GM10266 (cell line): ENCODE measurements around the gene CTSW.

ENCODE experiments used
- DNase-seq: peaks from one replicate; pipeline ENCODE4 v3.0.0; 2012; ENCODE audit errors: extremely low spot score
- TF ChIP-seq, protein P1 (sequence below): IDR thresholded peaks from 2 replicates; pipeline ENCODE4 v1.5.1; 2012; ENCODE audit warnings: mild to moderate bottlenecking, low read depth; ENCODE audit not compliant: control insufficient read depth, insufficient read depth; ENCODE audit errors: missing control alignments

The CTSW gene

DNA sequence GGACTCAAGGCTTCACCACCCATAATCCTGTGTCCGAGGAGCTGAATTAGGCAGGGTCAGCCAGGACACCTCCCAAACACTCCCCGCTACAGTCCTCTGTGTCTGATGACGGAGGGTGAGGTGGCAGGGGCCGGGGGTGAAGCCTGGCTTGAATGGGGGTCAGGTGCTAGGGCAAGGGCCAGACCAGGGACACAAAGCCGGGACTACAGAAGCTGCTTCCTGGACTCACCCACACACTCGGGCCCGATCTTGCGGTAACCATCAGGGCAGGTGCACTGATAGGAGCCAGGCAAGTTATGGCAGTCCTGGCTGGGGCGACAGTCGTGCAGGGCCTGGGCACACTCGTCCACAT is 9.4 kb upstream of the CTSW start:
- TF ChIP-seq, protein P1, sequence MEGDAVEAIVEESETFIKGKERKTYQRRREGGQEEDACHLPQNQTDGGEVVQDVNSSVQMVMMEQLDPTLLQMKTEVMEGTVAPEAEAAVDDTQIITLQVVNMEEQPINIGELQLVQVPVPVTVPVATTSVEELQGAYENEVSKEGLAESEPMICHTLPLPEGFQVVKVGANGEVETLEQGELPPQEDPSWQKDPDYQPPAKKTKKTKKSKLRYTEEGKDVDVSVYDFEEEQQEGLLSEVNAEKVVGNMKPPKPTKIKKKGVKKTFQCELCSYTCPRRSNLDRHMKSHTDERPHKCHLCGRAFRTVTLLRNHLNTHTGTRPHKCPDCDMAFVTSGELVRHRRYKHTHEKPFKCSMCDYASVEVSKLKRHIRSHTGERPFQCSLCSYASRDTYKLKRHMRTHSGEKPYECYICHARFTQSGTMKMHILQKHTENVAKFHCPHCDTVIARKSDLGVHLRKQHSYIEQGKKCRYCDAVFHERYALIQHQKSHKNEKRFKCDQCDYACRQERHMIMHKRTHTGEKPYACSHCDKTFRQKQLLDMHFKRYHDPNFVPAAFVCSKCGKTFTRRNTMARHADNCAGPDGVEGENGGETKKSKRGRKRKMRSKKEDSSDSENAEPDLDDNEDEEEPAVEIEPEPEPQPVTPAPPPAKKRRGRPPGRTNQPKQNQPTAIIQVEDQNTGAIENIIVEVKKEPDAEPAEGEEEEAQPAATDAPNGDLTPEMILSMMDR = no peak
- DNase-seq = no peak

DNA sequence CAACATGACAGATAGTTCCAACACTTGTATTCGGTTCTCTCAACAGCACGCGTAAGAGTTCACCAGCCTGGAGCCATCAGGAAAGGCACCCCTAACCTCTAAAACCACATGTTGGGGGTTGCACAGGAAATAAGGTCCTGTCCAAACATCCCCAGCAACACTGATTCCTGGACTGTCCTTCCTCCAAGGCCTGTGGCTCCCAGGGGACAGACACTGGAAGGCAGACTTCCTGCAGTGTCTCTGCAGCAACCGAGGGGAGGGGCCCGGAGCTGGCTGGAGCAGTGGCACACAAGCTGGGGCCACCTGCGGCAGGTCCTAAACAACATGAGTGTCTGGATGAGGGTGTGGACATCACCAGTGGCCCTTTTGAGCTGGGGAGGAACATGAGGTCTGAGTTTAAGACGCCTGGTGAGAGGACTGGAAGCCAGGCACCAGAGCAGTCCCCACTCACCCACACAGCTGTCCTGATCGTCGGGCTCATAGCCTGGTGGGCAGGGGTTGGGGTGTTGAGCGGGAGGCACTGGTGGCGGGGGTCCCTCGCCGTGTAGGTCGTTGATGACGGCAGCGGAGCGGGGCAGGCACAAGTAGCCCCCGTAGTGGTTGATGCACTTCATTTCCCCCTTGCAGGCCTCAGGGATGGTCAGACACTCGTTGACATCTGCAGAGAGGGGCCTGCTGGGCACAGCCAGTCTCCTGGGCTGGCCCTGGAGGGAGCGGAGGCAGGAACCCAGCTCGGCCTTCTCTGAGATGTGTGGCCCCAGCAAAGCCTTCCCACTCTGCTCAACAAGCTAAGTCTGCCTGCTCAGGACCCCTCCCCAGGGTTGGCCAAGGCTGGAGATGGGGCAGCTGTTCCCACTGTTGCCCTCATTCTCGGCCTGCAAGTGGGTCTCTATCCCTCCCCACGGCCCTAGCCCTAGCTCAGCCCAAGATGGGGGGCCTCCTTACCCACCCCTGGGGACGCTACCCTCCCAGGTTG is 8.6 kb upstream of the CTSW start:
- DNase-seq = no peak
- TF ChIP-seq, protein P1 = no peak

DNA sequence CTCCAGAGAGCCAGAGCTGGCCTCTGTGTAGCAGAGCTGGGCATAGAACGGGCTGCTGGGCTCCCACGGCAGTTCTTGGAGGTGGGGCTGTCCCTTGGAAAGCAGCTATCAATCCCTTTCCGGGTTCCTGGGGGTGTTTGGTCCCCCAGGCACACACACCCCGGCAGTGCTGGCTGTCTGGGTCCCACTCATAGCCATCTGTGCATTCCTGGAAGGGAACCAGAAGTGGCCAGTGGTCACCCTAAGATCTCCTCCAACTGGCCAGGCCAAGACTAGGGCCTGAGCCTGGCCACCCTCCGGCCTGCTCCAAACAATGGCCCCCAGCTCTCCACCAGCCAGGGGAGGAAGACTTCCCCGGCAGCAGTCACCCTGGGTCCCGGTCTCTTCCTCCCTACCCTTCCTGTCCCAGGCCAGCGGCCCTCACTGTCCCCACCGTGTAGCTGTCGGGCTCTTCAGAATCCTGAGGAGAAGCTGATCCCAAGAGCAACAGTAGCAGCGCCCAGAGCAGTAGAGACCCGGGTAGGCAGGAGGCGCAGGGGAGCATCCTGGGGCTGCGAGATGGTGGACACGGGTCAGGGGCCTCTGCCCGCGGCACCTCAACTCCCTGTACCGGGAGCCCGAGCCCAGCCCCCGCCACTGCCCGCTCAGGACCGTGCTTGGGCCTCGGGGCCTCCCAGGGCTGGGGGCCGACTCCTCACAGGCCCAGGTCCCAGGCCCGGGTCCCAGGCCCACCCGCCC is 7.7 kb upstream of the CTSW start:
- TF ChIP-seq, protein P1 = no peak
- DNase-seq = no peak

DNA sequence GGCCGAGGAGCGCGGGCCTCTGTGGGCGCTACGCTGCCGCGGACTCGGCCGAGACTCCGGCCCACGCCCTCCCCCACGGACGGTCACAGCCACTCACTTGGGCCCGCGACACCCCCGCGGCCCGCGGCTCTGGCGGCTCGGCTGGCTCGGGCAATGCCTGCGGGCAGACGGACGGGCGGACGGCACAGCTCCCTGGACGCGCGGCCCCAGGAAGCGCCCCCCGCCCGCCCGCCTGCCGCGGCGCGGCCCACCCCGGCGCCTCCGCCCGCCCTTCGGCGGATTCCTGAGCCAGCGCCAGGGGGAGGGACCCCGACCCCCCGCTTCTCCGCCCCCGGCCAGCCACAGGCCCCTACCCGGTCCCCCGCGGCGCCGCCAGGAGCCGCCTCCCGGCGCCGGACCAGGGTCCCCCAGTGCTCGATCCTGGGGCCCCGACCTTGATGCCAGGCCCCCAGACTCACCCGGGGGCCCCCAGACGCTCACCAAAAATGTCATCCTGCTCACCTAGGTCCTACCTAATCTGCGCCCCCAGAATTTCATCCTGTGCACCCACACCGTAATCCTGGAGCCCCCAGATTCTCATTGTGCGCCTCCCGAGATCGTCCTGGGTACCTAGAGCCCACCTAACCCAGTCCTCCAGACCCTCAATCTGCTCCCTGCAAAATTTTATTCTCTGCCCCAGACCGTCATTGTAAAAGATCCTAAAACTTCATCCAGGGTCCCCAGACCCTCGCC is 6.9 kb upstream of the CTSW start, which contains the start of gene EFEMP2:
TSS of gene EFEMP2 (minus strand) at position 215 of the 732 bp plus-strand sequence. CDS start 446 bp downstream, outside the sequence.
- no peak for DNase-seq
- TF ChIP-seq, protein P1 = no peak

DNA sequence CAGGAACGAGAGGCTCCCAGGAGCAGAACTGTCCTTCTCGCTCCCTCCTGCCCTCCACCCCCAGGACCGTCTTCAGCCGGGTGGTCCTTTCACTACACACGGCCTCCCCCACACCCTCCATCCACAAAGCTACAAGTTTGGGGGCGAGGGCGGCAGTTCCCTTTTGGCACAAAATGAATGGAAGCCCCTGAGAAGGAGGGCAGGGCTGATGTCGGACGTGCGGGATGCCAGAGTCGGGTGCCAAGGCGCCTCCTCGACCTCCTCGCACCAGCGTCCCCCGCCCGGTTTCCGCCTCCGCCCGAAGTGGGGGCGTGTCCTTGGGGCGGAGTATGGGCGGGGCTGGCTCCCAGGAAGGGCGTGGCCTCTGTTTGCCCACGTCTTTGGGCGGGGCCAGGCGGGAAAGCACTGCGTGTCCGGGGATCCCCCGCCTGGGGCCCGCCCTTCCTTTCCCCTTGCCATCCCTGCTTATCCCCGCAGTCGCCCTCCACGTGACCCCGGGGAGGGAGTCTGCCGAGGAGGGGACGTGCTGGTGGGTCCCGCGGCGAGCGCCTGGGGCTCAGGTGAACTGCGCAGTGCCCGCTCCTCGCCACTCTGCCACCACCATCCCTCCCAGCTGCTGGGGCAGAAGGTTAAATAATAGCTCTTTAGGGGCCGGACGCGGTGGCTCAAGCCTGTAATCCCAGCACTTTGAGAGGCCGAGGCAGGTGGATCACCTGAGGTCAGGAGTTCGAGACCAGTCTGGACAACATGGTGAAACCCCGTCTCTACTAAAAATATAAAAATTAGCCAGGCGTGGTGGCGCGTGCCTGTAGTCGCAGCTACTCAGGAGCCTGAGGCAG is 6.1 kb upstream of the CTSW start:
- TF ChIP-seq, protein P1 = no peak
- DNase-seq = peak; percentile 97

DNA sequence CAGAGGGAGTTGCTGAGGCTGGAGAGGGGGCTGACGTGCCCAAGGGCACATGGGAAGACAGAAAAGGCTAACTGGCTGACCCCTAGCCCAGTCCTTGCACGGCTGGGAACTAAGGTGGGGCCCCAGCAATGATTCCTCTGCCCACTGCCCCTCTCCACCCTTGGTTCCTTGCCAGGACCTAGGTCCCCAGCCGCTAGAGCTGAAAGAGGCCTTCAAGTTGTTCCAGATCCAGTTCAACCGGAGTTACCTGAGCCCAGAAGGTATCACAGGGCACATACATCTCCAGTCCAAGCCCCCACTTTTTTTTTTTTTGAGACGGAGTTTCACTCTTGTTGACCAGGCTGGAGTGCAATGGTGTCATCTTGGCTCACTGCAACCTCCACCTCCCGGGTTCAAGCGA is 390 bp downstream of the CTSW start:
- no peak for DNase-seq
- TF ChIP-seq, protein P1 = no peak
